SJCRH30 (cell line): ENCODE data around the gene DAZAP1. TPM values are rescaled to one million over a fixed set of nuclear protein-coding genes. Genes with fewer than 3 reads are reported as not detected.
"Not testable (repeated sequence)": the region's sequence is repeated elsewhere in the genome, so short reads cannot be mapped to it uniquely, and the experiment has no call there.

Experiments used
- DNase-seq, 2 experiments: peaks; one replicate each; pipeline ENCODE4 v3.0.0-alpha.2; 2015 to 2020
- H3K27ac ChIP-seq: fragments of 250-450 bp; sonication (Bioruptor Pico); 2 replicates; pipeline ENCODE4 v1.5.1; 2020; ENCODE audit warnings: mild to moderate bottlenecking, moderate library complexity
- H3K27me3 ChIP-seq: fragments of 250-450 bp; sonication (Bioruptor Pico); 2 replicates; pipeline ENCODE4 v1.5.1; 2020; ENCODE audit warnings: mild to moderate bottlenecking, moderate library complexity
- H3K36me3 ChIP-seq: fragments of 250-450 bp; sonication (Bioruptor Pico); 2 replicates; pipeline ENCODE4 v1.5.1; 2020; ENCODE audit warnings: mild to moderate bottlenecking, moderate library complexity
- H3K4me1 ChIP-seq: fragments of 250-450 bp; sonication (Bioruptor Pico); 2 replicates; pipeline ENCODE4 v1.5.1; 2020; ENCODE audit warnings: mild to moderate bottlenecking, moderate library complexity
- H3K4me3 ChIP-seq: fragments of 250-450 bp; sonication (Bioruptor Pico); 2 replicates; pipeline ENCODE4 v1.5.1; 2020; ENCODE audit warnings: mild to moderate bottlenecking, moderate library complexity
- H3K9me3 ChIP-seq: fragments of 250-450 bp; sonication (Bioruptor Pico); replicated peaks from 2 replicates; pipeline ENCODE4 v1.5.1; 2020; ENCODE audit warnings: mild to moderate bottlenecking, moderate library complexity
- total RNA-seq: library from RNA; depleted of rRNA; stranded (reverse); fragments of >200 nt; shearing (Covaris generic); gene quantifications from 2 replicates; pipeline ENCODE4 v1.2.3, GENCODE V29; 2014

DAZAP1 gene
- total RNA-seq, 1 experiment from 2014 or later: 138 TPM

DNA sequence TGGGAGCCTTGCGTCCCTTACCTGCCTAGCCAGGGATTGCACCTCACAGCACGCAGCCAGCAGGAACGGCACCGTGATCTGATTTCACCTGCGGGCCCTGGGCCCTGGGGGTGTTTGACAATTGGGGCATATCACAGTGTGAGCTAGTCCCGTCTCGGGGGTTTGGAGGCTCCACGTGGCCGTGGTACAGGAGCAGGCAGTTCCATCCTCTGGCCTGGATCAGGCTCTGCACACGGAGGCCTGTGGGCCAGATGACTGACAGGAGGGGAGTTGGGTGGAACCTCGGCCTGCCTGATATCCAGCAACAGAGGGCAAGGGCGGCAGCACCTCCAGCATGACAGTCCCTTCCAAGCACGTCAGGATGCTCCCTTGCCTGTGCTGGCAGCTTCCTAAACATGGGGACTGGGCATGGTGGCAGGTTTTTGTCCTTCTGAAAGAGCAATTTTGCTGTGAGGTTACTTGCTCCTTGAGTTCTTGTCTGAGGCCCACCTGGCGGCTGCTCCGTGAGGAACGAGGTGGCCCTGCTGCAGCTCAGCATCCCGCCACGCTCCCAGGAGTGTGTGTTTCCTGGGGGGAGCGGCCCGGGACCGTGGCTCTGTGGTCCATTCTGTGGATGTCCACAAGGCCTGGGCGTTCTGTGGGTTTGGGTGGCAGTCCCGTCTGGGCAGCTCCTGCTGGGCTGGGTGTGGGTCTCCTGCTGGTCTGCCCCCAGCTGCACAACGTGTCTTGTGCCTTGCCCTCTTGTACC lies 24.5 kb downstream of the DAZAP1 start:
- peaks cover 48% of the 10 kb centered on the region for H3K36me3 ChIP-seq
- no peaks in the 10 kb centered on the region for H3K27me3 ChIP-seq
- no peaks in the 10 kb centered on the region for H3K9me3 ChIP-seq
- no peaks in the 10 kb centered on the region for H3K4me1 ChIP-seq
- no peak overlapping the region for H3K4me3 ChIP-seq
- DNase-seq: no peak
- no peak overlapping the region for H3K27ac ChIP-seq

DNA sequence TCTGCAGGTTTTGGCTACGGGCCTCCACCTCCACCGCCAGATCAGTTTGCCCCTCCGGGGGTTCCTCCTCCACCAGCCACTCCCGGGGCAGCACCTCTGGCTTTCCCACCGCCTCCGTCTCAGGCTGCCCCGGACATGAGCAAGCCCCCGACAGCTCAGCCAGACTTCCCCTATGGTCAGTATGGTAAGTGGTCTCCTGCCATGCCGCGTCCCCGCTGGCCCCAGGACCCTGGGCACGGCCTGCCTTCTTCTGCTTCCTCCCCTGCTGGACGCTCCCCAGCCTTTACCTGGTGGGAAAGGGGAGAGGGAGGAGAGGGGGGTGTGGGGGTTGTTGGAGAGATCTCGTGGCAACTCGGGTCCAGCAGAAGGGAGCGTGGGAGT lies 25.1 kb downstream of the DAZAP1 start:
- Histone ChIP-seq H3K36me3 (peaks cover 48% of the 10 kb centered on the region), H3K9me3 (no peaks in the 10 kb centered on the region), H3K27me3 (no peaks in the 10 kb centered on the region), H3K4me1 (no peaks in the 10 kb centered on the region), H3K4me3 (no peak overlapping the region), H3K27ac (no peak overlapping the region)
- DNase-seq: no peak

DNA sequence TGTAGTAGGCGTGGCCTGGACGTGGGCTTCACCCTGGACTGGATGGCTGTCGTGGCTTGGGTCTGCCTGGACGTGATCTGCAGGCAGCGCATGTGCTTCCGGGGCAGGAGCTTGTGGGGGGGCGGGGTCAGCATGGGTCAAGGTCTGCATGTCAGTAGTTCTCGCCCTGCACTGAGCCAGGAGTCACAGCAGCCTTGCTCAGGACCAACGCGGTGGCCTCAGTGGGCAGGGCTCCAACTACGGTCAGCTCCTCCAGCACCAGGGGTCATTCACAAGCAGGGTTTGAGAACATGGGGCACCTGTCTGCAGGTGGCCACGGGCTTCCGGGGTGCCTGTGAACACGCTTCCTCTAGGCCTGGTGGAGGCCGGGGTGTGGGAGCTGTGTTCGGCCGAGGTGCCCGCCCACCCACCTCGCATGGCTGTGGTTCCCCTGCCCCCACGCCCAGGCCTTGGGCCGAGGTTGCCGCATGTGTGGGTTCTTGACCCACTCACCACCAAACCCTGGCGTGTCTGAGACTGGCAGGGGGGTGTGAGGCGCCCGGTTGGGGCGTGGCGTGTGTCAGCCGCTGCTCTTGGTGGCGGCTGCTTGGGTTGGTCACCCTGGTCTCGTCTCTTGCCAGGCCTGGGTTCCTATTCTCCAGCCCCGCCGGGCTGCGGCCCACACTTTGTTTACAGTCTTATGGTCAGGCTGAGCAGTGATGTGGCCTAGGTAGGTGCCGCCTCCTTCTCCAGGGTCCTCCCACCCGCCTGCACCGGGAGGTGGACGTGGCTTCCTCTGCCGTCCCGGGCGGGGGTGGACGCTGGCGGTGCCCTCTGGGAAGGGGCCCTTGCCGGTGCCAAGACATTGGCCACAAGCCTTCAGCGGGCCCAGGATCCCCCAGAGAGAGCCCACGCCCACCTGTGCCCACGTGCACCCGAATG lies 26.0 kb downstream of the DAZAP1 start:
- Histone ChIP-seq H3K4me3 (no peak overlapping the region), H3K27me3 (no peaks in the 10 kb centered on the region), H3K27ac (no peak overlapping the region), H3K4me1 (no peaks in the 10 kb centered on the region), H3K36me3 (peaks cover 44% of the 10 kb centered on the region), H3K9me3 (no peaks in the 10 kb centered on the region)
- DNase-seq: no peak

DNA sequence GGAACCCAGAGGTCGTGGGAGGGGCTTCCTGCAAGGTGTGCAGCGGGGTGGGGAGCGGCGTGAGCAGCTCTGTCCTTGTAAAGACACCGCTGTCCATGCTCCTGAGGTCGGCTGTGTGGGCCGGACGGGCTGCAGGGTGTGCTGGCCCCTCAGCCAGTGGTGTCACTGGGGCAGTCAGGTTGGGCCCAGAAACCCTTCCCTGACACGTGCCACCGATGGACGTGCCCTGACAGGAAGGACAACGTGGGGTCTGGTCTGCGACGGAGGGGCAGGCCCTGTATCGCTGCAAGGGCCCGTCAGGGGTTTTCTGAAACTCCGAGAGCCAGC lies 26.6 kb downstream of the DAZAP1 start:
- DNase-seq: no peak
- Histone ChIP-seq H3K4me1 (no peaks in the 10 kb centered on the region), H3K4me3 (no peak overlapping the region), H3K27ac (no peak overlapping the region), H3K27me3 (no peaks in the 10 kb centered on the region), H3K36me3 (peaks cover 45% of the 10 kb centered on the region), H3K9me3 (no peaks in the 10 kb centered on the region)

DNA sequence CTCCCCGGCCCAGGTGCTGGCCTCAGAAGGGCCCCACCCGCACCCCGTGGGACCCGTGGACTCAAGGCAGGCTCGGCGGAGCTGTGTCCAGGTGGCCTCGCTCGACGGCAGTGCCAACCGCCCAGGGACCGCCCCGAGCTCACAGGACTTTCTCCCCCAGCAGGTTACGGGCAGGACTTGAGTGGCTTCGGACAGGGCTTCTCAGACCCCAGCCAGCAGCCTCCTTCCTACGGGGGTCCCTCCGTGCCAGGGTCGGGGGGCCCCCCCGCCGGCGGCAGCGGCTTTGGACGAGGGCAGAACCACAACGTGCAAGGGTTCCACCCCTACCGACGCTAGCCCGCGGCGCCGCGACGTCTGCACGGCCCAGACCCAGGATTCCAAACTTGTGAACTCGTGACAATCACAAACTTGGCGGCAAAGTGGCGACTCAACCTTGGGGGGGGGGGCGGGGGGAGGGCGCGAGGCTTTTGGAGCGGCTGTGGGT lies 27.2 kb downstream of the DAZAP1 start:
- no peak overlapping the region for H3K4me3 ChIP-seq
- no peaks in the 10 kb centered on the region for H3K9me3 ChIP-seq
- peaks cover 3% of the 10 kb centered on the region; the same call in 1 of the 2 replicates for H3K4me1 ChIP-seq
- peaks cover 45% of the 10 kb centered on the region for H3K36me3 ChIP-seq
- H3K27me3 ChIP-seq: no peaks in the 10 kb centered on the region
- DNase-seq: no peak
- no peak overlapping the region for H3K27ac ChIP-seq

DNA sequence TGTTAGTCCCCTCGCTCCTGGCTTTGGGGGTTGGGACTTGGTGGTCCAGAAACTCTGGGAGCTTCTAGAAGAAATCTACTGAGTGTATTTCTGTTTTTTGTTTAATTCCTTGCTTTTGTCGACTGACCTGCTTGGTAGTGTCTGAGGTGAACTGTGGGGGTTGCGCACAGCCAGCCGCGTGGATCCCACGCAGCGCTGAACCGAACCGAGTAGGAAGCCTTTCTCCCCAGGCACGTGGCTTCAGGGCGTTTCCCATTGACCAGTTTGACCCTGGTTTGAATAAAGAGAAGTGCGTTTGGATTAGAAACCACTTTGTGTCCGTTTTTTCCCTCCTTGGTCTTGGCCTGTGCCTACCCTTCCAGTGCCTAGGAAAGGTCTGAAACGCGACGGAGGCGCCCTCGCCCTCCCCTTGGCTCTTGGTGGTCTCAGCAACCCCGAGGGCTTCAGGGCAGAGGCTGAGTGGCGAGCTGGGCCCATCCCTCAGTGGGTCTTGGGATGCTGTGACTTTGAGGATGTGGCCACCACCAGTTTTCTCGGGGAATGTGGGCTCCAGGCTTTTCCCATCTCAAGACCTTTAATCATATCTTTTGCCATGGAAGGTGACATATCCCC lies 28.1 kb downstream of the DAZAP1 start:
- H3K27ac ChIP-seq: no peak overlapping the region
- H3K9me3 ChIP-seq: no peaks in the 10 kb centered on the region
- no peaks in the 10 kb centered on the region for H3K27me3 ChIP-seq
- H3K4me3 ChIP-seq: no peak overlapping the region
- DNase-seq: no peak
- H3K36me3 ChIP-seq: peaks cover 47% of the 10 kb centered on the region
- peaks cover 3% of the 10 kb centered on the region; the same call in 1 of the 2 replicates for H3K4me1 ChIP-seq

DNA sequence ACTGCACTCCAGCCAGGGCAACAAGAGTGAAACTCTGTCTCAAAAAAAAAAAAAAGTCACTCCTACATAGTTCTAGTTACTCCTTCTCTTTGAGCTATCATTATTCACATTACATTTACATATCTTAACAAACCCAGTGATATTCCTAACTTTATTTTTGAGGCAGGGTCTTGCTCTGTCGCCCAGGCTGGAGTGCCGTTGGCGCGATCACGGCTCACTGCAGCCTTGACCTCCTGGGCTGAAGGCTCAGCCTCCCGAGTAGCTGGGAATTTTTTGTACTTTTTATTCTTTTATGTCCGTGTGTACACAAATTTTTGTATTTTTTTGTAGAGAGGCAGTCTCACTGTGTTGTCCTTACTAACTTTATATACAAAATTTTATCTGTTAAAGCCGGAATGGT lies 30.2 kb downstream of the DAZAP1 start:
- H3K27ac ChIP-seq: no peak overlapping the region
- no peaks in the 10 kb centered on the region for H3K27me3 ChIP-seq
- peaks cover 3% of the 10 kb centered on the region; the same call in 1 of the 2 replicates for H3K4me1 ChIP-seq
- no peak for DNase-seq
- no peaks in the 10 kb centered on the region for H3K9me3 ChIP-seq
- peaks cover 54% of the 10 kb centered on the region for H3K36me3 ChIP-seq
- H3K4me3 ChIP-seq: peak overlapping the region; percentile 90

DNA sequence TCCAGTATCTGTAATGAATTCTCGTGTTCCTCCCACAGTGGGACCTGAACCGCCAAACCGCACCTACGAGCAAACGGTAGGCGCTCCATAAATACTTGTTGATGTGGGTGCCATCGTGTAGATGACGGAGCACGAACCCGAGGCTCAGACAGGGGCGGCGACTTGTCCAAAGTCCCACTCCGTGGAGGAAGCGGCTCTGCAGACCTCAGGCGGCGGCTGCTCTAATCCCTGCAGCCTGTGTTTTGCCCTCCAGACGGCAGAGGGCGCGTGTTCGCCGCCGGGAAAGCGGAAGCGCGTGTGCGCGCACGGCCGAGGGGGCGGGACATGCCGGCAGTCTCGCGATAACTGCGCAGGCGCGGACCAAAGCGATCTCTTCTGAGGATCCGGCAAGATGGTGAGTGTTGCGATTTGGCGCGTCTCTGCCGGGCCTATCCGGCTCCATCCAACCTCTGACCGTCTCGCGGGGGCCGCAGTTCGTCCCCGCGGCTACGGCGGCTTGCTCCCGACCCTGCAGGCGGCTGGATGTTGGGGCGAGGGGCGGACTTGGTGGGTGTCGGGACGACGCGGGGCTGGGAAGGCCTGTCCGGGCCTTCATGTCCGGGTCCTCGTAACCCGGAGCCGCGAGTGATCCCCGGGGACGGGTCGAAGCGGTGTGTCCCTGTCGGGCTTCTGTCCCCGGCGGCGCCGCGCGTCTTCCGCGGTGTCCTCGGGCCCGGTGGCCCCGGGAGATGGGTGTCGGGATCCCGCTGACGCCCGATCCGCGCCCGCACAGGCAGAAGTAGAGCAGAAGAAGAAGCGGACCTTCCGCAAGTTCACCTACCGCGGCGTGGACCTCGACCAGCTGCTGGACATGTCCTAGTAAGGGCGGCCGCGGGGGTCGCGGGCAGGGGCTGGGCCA lies 30.9 kb downstream of the DAZAP1 start, which contains the start of gene RPS15:
TSS of gene RPS15 (plus strand) at position 362 of the 898 bp plus-strand sequence. CDS start at position 392, 30 bp downstream.
- DNase-seq: peak; percentile 94
- H3K9me3 ChIP-seq: no peaks in the 10 kb centered on the region
- peaks cover 53% of the 10 kb centered on the region for H3K36me3 ChIP-seq
- H3K4me3 ChIP-seq: peak within 1 kb of the TSS; percentile 90
- H3K27ac ChIP-seq: peak within 1 kb of the TSS; percentile 93
- no peaks in the 10 kb centered on the region for H3K27me3 ChIP-seq
- peaks cover 3% of the 10 kb centered on the region; the same call in 1 of the 2 replicates for H3K4me1 ChIP-seq

DNA sequence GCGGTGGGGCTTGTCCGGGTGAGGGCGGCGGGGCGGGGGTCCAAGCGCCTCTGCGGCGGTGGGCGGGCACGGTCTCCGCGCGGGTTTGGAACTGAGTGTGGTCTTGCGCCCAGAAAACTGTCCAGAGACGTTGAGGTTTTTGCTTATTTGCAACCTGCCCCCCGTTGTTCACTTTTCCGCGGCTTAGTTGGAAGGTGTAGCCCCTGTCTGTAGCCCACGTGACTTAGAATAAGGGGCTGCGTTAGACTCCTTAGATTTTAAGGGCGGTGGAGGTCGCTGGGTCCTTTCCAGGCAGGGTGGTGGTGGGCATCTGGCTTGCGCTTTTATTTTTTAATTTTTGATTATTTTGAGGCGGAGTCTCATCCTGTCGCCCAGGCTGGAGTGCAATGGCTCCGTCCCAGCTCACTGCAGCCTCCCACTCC lies 31.6 kb downstream of the DAZAP1 start:
- Histone ChIP-seq H3K27me3 (no peaks in the 10 kb centered on the region), H3K27ac (peak overlapping the region; percentile 93)

DNA sequence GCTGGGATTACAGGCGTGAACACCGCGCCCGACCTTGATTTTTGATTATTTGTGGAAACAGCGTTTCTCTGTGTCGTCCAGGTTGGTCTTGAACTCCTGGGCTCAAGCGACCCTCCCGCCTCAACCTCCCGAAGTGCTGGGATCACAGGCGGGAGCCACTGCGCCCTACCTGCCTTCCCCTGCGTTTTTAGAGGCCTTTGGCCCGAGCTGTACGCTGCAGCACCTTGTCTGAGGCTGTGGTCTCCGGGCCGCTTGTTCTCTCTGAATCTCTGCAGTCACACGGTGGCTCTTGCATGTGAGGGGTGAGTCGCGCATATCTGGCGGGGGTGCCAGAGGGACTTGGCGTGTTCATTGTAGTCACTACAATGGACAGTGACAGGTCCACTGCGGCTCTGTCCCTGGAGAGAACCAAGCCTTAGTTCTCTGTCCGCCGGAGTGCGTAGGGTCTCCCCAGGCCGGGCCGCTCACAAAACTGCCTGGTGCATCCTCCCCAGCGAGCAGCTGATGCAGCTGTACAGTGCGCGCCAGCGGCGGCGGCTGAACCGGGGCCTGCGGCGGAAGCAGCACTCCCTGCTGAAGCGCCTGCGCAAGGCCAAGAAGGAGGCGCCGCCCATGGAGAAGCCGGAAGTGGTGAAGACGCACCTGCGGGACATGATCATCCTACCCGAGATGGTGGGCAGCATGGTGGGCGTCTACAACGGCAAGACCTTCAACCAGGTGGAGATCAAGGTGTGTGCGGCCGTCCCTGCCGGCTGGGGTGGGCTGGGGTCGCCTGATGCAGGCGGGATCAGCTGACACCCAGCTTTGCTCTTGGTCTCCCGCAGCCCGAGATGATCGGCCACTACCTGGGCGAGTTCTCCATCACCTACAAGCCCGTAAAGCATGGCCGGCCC lies 32.4 kb downstream of the DAZAP1 start:
- H3K36me3 ChIP-seq: peaks cover 44% of the 10 kb centered on the region
- not testable (repeated sequence) for DNase-seq, H3K9me3 ChIP-seq, H3K27me3 ChIP-seq, H3K4me1 ChIP-seq
- H3K4me3 ChIP-seq: peak overlapping the region; percentile 90
- H3K27ac ChIP-seq: peak overlapping the region; percentile 93; the same call in 1 of the 2 replicates

More for the DNA sequence above, 31.6 kb downstream of the DAZAP1 start:
- Histone ChIP-seq H3K4me3 (peak overlapping the region; percentile 90), H3K36me3 (peaks cover 50% of the 10 kb centered on the region), H3K9me3 (no peaks in the 10 kb centered on the region), H3K4me1 (peaks cover 3% of the 10 kb centered on the region; the same call in 1 of the 2 replicates)
- no peak for DNase-seq

DNA sequence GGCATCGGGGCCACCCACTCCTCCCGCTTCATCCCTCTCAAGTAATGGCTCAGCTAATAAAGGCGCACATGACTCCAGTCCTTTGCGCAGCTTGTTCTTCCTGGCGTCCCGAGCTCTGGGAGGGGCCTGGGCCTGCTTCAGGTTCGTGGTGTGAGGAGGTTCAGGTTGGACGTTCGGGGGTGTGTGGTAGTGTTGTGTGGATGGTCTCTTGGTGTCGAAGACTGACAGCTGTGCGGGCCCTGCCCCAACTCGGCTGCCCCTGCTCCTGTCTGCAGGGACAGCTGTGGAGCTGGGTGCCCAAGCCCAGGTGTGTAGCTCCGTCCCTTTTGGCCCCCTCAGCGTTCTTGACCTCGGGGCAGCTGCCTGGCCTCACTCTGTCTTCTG lies 33.0 kb downstream of the DAZAP1 start:
- no peaks in the 10 kb centered on the region for H3K9me3 ChIP-seq
- H3K4me3 ChIP-seq: no peak overlapping the region
- H3K36me3 ChIP-seq: peaks cover 44% of the 10 kb centered on the region
- no peak for DNase-seq
- peaks cover 3% of the 10 kb centered on the region; the same call in 1 of the 2 replicates for H3K4me1 ChIP-seq
- H3K27me3 ChIP-seq: no peaks in the 10 kb centered on the region
- no peak overlapping the region for H3K27ac ChIP-seq

DNA sequence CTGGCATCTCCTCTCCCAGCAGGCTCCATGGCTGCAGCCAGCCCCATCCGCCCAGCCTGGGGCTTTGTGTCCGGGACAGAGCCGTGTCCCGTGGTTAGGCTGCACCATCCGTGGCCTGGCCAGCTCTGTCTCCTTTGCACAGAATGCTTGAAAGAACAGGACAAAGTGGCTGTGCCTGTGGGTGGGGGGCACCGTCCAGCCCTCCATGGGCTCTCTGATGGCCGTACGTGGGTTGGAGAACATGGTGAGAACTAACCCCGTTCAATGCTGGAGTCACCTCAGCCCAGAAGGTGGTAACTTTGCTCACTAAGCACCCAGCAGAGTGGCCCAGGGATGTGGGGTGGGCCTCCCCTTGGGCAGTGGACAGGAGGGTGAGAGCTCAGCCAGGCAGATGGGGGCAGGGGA lies 33.6 kb downstream of the DAZAP1 start:
- H3K4me1 ChIP-seq: peaks cover 3% of the 10 kb centered on the region; the same call in 1 of the 2 replicates
- no peak for DNase-seq
- H3K27ac ChIP-seq: no peak overlapping the region
- no peaks in the 10 kb centered on the region for H3K9me3 ChIP-seq
- H3K36me3 ChIP-seq: peaks cover 44% of the 10 kb centered on the region
- H3K27me3 ChIP-seq: no peaks in the 10 kb centered on the region
- H3K4me3 ChIP-seq: no peak overlapping the region
